Measurements from ENCODE around the gene PASD1.

The PASD1 gene

GRCh38 chrX:151702026-151702714 lies 138.7 kb downstream of the PASD1 start:
- no peak for DNase-seq (ENCODE audit: low read depth)

- no peak for DNase-seq (ENCODE audit: low read depth)
Observed at GRCh38 chrX:151702741-151703340, 139.4 kb downstream of the PASD1 start.

DNA sequence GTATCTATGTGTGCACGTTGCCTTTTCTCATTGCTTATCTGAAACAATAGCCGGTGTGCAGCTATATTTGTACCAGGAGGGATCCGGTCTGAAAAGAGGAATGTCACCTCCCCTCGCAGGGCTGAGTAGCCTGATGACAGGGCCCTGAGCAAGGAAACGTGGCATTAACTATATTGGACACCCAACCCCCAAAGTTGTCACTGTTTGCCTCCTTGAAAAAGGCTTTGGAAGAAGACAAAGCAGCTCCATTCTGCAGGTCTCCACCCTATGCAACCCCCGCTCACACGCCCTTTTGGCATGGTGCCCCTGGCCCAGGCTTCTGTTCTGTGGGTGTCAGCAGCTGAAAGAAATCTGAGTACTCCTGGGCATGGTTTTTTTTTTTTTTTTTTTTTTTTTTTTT lies 140.0 kb downstream of the PASD1 start:
- no peak for DNase-seq (ENCODE audit: low read depth)

- DNase-seq (ENCODE audit: low read depth): no peak
Observed at GRCh38 chrX:151704041-151704663, 140.7 kb downstream of the PASD1 start.

GRCh38 chrX:151708821-151709220 lies 145.3 kb downstream of the PASD1 start:
- DNase-seq (ENCODE audit: low read depth): no peak

DNA sequence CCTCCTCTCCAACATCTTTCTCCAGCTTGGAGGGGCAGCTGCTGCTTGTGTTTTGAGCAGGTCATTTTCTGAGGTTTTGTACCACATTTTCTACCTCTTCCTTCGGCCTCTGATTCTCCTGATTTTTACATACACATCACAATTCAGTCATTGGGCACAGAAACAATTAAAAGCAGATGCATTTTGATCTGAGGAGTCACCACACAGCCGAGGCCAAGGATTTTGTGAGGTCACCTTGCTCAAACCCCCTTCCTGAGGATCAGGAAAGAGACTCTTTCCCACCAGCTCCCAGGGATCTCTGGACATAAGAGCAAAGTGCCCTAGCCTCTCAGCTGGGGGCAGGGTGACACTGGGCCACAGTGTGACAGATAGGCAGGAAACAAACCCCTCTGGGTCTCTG lies 147.0 kb downstream of the PASD1 start:
- no peak for DNase-seq (ENCODE audit: low read depth)

DNA sequence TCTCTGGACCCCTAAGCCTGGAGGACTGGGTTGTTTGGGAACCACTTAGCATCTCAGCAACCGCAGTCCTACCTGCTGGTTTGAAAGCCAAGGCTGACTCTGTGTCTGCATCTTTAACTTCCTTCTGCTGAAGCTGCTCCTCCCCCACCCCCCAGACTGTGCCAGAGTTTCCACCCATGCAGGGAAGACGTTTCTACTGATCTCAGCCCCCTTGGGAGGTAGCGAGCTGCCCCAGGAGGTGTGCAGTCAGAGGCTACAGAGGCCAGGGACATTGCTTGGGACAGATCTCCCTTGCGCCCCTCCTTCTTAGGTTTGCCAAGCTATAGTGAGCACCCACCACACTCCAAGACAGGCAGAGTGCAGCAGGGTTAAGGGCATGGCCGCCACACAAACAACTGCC lies 147.7 kb downstream of the PASD1 start:
- DNase-seq (ENCODE audit: low read depth): no peak

- DNase-seq (ENCODE audit: low read depth): no peak
Observed at GRCh38 chrX:151711787-151712186, 148.3 kb downstream of the PASD1 start.

- DNase-seq (ENCODE audit: low read depth): no peak
Observed at GRCh38 chrX:151712253-151712652, 148.8 kb downstream of the PASD1 start.

DNA sequence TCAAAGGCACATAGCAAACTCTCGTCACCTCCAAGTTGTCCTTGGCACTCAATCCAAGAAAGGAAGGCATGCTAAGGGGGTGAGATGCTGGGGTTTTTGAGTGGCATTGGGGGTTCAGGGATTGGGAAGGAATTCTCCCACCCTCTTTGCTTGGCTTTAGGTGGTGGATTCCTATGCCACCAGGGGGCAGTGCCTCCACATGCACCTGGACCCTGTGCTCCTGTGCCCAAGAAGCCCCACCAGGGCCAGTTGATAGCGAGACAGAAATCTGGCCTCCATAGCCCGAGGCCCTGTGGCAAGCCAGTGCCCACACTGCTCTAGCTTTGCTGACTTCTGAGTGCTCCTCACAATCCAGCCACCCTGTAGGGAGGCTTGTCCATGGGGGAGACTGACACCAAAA lies 150.4 kb downstream of the PASD1 start:
- DNase-seq (ENCODE audit: low read depth): no peak

DNA sequence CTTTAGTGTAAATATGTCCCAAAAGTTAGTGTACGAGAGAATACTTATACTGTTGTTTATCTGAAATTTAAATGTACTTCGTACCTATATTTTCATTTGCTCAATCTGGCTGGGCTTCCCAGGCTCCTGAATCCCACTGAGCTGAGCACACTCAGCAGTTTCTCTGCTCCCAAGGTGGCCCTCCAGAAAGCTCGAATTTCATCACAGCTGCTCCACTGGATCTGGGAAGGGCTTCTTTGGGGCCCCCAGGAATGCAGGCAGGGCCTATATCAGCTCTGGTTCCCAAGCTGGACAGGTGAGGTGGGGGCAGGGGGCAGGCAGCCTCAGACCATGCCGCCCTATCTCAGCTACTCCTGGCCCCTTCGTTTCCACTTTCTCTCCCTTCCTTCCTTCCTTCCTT lies 150.9 kb downstream of the PASD1 start:
- DNase-seq (ENCODE audit: low read depth): no peak

- DNase-seq (ENCODE audit: low read depth): no peak
Observed at GRCh38 chrX:151715752-151716151, 152.3 kb downstream of the PASD1 start, which contains the start of gene FATE1. FATE1 (plus strand) TSS chrX:151716035; CDS start chrX:151716120, 85 bp downstream.

GRCh38 chrX:151722241-151722846 lies 158.9 kb downstream of the PASD1 start:
- no peak for DNase-seq (ENCODE audit: low read depth)

GRCh38 chrX:151723156-151723760 lies 159.8 kb downstream of the PASD1 start:
- no peak for DNase-seq (ENCODE audit: low read depth)

DNA sequence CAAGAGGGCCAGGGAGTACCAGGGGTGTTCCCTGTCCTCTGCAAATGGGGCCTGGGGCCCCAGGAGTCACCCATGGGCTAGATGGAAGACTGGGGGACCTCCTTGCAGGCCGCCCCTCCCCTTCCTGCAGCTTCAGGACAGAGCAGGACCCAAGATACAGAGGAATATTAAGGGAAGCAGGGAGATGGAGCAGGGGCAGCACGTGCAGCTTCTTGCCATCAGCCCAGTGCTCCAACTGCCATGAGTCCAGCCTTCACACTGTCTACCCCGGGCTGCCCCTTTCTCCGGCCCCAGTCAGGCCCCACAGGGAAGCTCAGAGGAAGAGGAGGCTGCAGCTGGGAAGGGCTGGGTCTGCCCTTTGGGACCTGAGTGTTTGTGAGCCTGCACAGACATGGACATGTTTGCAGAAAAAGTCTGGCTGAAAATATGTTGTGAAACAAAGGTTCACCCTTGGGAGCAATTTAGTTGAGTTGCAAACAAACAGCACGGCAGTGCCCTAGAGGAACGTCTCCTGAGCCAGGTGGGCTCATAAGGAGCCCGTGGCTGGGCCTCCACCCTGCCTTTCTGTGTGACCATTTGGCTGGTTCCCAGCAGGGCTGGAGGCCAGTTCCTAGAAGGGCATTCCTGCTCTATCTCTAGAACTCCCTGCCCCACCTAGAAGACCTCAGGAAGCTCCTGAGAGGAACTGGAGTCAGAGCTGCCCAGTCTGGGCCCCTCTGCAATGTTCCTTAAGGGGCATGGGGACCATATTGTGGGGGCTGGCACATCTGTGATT lies 161.3 kb downstream of the PASD1 start:
- DNase-seq (ENCODE audit: low read depth): no peak

DNA sequence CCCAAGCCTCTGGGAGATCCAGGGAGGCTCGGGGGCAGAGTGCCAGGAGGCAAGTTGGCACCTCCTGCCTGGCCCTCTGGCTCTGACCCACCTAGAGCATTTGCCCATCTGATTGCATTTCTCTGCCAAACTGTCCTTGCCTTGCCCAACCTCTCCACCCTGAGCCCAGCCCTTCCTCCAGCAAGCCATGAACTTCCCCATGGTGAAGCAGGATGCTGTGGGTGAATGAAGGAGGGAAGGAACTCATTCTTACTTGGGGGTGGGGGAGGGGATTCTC lies 161.8 kb downstream of the PASD1 start:
- DNase-seq (ENCODE audit: low read depth): no peak
